ENCODE results near the gene IL21R.

The IL21R gene

GRCh38 chr16:27464626-27465482 is 62.9 kb downstream of the IL21R start:
- no peak for DNase-seq (ENCODE audit: low read depth)
- TF ChIP-seq CTCF (IDR thresholded peaks at IDR 0.05; ENCODE audit: insufficient read depth, low read depth, low read length, missing control alignments), result no peak
- no peak overlapping the region for H3K4me3 ChIP-seq (ENCODE audit: low read length)

- TF ChIP-seq CTCF (IDR thresholded peaks at IDR 0.05; ENCODE audit: insufficient read depth, low read depth, low read length, missing control alignments), result no peak
- DNase-seq (ENCODE audit: low read depth), result no peak
- H3K4me3 ChIP-seq (ENCODE audit: low read length), result no peak overlapping the region
Observed at GRCh38 chr16:27465483-27465879, 63.5 kb downstream of the IL21R start.

GRCh38 chr16:27468941-27469531 is 67.1 kb downstream of the IL21R start:
- no peak for TF ChIP-seq CTCF (IDR thresholded peaks at IDR 0.05; ENCODE audit: insufficient read depth, low read depth, low read length, missing control alignments)
- no peak for DNase-seq (ENCODE audit: low read depth)

GRCh38 chr16:27470567-27471431 is 68.8 kb downstream of the IL21R start:
- no peak for TF ChIP-seq CTCF (IDR thresholded peaks at IDR 0.05; ENCODE audit: insufficient read depth, low read depth, low read length, missing control alignments)
- no peak overlapping the region for H3K4me3 ChIP-seq (ENCODE audit: low read length)
- no peak for DNase-seq (ENCODE audit: low read depth)

More at GRCh38 chr16:27468941-27469531, 67.1 kb downstream of the IL21R start:
- H3K4me3 ChIP-seq (ENCODE audit: low read length), result no peak overlapping the region

- TF ChIP-seq CTCF (IDR thresholded peaks at IDR 0.05; ENCODE audit: insufficient read depth, low read depth, low read length, missing control alignments), result no peak
- H3K4me3 ChIP-seq (ENCODE audit: low read length), result no peak overlapping the region
- no peak for DNase-seq (ENCODE audit: low read depth)
Observed at GRCh38 chr16:27471661-27472060, 69.7 kb downstream of the IL21R start.

GRCh38 chr16:27472091-27473020 is 70.4 kb downstream of the IL21R start:
- DNase-seq (ENCODE audit: low read depth), result no peak
- H3K4me3 ChIP-seq (ENCODE audit: low read length), result no peak overlapping the region
- TF ChIP-seq CTCF (IDR thresholded peaks at IDR 0.05; ENCODE audit: insufficient read depth, low read depth, low read length, missing control alignments), result no peak

All from epithelial cell of esophagus (primary cell).